GM11168 (cell line): ENCODE results near the gene MYO9B.

ENCODE experiments used
- in situ Hi-C: fragments of 300-500 bp; cut with MboI; formaldehyde crosslinking; loops from one replicate; pipeline ENCODE4 v1.12.0; 2022; ENCODE audit warnings: low sequenced_read_pairs; ENCODE audit not compliant: unreplicated experiment

MYO9B gene

DNA sequence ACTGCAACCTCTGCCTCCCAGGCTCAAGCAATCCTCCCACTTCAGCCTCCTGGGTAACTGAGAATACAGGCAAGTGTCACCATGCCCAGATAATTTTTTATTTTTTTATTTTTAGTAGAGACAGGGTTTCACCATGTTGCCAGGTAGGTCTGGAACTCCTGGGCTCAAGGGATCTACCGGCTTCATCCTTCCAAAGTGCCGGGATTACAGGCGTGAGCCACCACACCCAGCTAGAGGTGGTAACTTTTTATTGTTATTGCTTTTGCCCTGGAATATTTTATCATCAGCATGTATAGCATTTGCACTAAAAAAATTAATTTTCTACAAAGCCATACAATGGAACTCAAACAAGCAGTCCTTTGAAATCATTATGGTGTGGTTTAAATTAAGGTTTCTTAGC is 14.4 kb upstream of the MYO9B start:
- in situ Hi-C loops, result no loop called here

DNA sequence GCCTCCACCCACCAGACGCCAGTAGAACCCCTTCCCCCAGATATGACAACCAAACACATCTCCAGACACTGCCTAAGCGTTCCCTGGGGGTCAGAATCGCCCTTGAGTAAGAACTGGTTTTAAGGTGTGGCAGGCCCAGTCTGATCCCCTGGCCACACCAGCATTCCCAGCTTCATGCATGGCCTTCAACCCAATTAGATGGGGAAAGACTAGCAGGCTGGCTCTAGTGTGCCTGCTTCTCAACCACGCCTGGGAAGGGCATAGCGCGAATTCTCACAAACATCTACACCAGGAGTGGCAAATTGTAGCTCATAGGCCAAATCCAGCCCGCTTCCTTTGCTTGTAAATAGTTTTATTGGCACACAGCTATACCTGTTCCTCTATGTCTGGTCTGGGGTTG is 13.9 kb upstream of the MYO9B start:
- in situ Hi-C loops, result no loop called here

DNA sequence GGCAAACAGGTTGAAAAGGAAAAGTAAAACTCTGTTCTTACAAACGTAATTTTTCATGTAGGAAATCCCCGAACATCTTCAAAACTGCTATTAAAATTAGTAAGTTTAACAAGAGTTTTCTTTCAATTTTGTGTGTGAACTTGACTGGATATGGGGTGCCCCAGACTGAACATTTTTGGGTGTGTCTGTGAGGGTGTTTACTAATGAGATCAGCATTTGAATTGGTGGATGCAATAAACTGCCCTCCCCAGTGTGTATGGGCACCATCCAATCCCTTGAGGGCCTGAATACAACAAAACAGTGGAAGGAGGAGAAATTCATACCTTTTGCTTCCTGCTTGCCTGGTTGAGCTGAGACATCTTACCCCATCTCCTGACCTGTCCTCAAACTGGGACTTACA is 12.1 kb upstream of the MYO9B start:
- in situ Hi-C loops, result no loop called here

DNA sequence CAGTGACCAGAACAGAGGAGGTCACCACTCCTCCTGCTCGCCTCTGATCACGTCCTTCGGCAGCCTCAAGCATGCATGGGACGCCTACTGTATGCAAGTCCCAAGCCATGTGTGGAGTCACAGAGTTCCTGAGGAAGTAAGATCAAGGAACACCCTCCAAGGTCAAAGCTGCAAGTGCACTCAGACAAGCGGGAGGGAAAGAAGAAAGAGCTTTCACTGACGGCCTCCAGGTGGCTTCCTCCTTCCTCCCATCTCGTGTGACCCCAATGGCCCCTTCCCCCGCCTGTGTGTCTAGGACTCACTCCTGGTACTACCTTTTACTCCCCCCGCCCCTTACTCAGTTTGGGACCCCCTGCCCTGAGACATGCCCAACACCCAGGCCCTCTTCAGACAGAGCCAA is 6.4 kb upstream of the MYO9B start:
- in situ Hi-C loops, result loop anchor here (5.0 kb wide), 2 partner anchors 168 to 228 kb away; no protein-coding TSS in a partner anchor

DNA sequence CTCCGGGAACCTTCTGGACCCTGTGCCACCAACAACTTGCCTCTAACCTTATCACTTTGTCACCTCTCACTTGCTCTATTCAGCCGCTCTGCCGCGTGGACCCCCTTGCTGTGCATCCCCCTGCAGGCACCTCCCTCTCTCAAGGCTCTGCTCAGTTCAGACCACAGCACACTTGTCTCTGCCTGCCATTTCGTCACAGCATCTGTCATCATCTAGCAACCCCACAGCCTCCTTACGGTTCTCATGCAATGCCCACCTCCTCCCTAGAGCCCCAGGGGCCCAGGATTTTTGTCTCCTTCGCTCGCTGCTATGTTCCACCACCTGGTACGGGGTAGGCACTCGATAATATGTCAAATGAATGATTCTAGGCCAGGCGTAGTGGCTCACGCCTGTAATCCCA is 5.2 kb upstream of the MYO9B start:
- in situ Hi-C loops, result no loop called here

DNA sequence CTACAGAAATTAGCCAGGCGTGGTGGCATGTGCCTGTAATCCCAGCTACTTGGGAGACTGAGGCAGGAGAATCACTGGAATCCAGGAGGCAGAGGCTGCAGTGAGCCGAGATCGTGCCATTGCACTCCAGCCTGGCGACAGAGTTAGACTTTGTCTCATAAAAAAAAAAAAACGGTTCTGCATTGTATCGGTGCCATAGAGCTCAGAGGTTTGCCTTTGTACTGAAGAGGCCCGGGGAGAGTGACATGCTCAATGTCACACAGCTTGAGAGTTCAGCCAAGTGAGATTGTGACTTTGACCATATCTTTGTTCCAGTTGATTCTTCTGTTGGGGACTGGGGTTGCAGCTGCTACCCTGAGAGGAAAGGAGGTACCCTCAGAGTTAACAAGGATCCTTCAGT is 4.7 kb upstream of the MYO9B start:
- in situ Hi-C loops, result no loop called here

DNA sequence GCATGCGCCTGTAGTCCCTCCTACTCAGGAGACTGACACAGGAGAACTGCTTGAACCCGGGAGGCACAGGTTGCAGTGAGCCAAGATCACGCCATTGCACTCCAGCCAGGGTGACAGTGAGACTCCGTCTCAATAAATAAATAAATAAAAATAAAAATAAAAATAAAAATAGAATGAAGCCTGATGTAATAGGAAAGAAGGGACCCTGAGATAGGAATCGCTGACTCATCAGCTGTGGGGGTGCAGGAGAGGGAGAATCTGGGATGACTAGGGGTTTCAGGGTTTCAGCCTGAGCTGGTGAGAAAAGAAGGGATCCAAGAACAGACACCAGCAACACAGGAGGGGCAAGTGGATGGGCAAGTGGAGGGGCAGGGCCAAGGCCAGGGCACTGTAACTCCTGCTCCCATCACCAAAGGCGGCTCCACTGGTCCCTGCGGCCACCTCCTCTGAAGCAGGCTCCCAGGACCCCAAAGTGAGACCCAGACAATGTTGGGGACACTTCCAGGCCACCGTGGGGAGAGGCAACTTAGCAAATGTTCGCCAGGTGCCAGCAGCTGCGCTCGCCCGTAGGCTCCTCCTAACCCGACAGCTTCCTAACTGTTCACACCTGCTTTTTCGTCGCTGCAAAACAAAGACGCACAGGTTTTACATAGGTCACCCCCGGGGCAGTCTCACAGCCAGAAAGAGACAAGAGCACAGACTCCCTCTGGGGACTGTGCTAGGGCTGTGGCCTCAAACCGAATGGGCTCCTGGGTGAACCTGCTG is 1.5 kb upstream of the MYO9B start:
- in situ Hi-C loops, result no loop called here

DNA sequence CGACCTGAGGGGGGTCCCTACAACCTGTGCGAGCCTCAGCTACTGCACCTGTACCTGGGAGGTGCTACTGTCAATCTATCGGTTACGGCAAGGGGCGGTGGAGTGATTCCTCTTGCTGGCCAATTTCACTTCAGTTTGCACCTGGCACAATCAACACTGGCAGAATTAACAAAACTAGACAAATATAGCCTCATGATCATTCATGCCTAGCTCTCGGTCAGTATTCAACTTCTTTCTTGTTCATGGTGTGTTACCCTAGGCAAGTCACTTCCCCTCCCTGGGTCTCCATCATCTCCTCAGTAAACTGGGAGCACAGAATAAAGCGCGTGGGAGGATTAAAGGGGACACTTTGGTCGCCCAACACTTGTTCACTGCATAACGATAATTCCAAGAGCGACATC is 943 bp upstream of the MYO9B start:
- in situ Hi-C loops, result no loop called here

DNA sequence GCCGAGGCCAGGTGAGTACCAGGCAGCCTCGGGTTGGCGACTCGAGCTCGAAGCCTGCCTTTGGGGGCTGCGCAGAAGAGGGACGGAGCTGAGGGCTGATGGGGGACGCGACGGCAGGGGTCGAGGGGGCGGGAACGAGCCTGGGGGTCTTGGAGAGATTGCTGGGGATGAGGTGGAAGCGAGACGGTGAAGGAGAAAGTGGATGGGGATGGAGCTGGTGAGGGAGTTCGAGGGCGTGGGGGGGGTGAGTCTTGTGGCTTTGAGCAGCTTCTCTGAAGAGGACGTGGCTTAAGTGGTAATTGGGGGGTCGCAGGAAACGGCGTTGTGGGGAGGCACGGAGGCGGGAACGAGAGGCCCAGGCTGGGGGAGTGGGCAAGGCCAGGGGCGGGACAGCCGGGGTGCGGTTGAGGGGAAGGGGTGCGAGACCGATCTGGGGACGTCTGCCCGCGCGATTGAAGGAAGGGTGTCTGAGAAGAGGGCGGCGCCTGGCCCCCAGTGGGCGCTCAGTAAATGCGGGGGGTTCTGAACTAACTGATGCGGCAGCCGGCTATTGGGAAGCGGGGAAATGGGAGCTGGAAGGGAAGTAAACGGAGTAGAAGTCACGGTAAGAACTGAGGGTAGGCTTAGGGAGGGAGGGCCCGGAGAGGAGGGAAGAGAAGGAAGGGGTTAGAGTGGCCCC is 426 bp downstream of the MYO9B start:
- in situ Hi-C loops, result no loop called here

DNA sequence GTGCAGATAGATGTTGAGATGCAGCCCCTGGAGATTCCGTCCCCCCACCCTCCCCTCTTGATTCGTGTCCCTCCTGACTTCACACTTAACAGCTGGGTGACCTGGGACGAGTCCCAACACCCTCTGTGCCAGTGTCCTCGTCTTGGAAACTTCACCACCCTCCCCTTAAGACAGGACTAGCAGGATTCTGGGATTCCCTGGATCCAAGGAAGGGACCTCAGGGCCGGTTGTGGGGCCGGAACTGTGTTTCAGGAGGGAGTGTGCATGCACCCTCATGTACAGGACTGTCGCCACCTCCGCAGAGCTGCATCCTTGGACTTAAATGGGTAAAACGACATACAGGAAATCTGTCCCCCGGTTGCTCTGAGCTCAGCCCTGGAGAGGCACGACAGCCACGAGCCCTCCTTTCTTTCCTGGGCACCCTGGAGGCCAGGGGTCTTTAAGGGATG is 990 bp downstream of the MYO9B start:
- in situ Hi-C loops, result no loop called here

DNA sequence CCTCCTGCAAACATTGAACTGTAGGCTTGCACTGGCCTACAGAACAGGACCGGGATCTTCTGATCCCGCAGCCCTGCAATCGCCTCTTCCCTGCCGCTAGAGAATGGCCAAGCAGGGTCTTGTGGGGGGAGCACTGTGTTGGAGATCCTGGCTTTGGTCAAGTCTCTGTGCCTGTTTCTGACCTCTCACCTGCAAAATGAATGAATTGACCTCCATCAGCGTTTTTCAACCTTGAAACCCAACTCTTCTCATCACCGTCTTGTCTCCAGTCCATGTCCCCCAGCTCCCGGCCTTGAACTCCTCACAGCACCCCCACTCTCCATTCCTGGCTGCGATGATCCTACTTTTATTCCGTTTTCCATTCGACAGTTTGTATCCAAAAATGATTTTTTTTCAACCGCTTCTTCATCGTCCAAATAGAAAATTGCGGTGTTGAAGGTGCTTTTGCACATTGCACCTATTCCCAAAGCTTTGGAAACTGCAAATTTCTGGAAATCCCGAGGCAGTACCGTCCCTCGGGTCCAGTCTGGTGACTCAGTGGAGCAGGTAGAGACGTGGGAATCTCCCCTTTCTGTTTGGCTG is 2.0 kb downstream of the MYO9B start:
- in situ Hi-C loops, result no loop called here

DNA sequence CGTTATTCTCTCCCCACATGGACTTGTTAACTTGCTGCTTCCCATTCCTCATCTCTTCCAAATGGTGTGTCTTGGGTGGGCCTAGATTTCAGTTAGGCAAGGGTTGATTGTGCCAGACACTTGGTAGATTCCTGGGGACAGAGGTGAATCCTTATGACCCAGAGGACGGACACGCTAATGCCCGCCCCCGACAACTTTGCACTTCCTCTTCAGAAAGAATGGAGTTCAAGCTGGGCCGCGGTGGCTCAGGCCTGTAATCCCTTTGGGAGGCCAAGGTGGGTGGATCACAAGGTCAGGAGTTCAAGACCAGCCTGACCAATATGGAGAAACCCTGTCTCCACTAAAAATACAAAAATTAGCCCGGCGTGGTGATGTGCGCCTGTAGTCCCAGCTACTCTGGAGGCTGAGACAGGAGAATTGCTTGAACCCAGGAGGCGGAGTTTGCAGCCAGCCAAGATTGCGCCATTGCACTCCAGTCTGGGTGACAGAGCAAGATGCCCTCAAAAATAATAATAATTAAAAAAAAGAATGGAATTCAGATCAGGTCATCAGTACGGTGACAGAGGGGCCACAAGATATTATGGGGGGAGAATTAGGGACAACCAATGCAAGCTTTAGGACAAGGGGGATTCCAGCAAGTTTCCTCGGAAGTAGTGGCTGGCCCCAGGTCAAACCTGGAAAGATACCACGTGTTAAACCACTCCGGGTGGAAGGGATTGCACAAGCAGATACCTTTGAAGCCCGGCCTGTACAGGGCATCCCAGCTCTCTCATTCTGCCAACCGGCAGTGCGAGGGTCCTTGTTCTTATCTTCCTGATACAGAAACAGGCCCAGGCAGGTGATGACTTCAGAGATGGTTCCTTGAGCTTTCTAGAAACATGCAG is 2.7 kb downstream of the MYO9B start:
- in situ Hi-C loops, result no loop called here

DNA sequence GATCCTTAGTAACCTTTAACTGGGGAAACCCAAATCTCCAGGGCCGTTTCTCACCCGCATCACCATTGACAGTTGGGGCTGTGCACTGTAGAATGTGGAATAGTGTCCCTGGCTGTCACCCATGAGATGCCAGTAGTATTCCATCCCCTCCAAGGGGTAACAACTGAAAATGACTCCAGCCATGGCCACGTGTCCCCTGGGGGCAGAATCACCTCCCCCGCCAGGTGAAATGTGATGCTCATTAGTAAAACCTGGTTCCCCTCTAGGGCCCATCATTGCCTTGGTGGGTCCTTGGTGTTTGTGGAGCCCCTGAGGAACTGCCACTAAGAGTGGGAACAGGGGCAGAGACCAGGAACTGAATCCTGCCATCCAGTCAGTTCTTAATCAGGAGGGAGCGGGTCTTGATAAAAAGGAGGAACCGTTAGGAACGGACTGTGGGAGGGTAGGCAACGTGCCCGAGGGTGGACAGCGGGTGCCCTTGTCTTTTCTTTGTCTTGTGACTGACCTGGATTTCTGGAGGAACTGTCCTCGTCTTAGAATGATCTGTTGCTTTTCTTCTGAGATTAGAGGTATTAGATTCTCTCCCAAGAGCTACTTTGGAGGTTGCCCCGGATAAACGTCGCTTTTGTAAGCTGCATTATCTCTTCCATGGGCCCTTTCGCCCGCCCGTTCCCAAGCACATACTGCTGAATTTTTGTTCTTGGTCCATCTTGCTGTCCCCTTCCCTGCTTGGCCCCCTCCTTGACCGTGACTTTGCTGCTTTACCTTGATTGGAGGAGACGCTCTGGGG is 3.5 kb downstream of the MYO9B start:
- in situ Hi-C loops, result no loop called here

DNA sequence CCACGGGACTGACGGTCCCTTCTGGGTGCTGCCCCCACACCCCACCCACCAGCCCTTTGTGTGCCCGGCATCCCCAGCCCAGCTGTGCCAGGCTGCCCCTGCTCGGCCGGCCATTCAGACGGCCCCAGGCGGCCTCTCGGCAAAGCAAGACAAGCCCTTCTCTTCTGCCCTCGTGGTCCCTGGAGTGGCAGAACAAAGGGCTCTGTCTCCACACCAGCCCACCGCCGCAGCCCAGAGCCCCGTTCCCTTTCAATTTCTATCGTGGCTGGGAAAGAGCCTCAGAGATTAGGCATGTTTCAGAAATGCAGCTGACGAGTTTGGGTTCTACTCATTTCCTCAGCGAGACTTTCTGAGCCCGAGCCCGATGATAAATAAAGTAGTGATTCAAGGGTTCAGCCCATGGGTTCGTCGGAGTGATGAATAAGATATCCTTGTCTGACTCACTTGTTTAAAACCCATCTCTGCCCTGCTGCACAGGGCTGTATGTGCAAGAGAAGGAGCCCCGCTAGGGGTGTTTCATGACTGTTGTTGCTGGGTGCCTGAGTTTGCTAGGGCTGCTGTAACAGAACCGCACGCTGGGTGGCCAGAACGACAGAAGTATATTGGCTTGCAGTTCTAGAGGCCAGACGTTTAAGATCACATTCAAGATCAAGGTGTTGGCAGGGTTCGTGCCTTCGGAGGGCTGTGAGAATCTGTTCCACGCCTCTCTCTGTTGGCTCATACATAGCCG is 4.3 kb downstream of the MYO9B start:
- in situ Hi-C loops, result no loop called here

DNA sequence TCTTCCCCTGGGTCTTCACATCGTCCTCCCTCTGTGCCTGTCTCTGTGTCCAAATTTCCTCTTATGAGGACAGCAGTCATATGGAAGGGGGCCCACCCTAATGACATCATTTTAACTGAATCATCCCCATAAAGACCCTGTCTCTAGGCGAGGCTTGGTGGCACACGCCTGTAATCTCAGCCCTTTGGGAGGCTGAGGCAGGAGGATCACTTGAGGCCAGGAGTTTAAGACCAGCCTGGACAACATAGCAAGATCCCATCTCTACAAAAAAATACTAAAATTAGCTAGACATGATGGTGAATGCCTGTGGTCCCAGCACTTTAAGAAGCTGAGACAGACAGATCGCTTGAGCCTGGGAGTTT is 4.8 kb downstream of the MYO9B start:
- in situ Hi-C loops, result no loop called here

DNA sequence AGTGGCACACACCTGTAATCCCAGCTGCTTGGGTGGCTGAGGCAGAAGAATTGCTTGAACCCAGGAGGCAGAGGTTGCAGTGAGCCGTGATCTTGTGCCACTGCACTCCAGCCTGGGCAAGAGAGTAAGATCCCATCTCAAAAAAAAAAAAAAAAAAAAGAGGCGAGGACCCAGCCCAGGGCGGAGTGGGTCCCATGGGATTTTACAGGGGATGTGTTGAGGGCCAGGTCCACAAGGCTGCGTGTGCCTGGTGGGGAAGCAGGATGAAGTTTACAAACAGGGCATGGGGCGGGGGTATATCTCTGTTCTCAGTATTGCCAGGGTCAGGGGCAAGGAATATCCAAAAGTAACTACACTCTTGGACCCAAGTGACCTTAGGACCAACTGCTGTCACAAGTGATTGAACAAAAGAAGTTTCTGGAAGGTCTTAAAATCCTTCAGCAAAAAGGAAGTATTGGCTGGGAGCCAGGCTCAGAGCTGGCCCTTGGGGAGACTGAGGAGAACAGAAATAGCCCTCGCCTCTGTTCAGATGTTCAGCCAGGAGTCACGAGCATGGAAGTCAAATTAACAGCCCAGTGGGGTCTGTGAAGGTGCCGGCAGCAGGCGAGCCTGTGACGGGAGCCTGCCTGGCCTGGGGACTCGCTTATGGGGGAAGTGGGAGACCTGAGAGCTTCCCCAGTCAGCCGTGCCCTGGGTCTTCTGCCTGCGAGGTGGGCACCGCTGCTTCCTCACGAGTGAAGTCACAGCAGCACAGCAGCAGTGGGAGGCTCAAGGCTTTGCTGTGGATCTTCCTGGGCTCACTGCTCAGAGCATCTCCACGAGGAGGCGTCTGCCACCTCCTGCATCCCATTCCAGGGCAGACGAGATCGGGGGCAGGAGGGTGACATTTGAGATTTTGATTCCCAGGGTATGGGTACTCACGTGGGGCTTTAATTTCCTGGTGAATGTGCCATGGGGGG is 6.4 kb downstream of the MYO9B start:
- in situ Hi-C loops, result no loop called here

DNA sequence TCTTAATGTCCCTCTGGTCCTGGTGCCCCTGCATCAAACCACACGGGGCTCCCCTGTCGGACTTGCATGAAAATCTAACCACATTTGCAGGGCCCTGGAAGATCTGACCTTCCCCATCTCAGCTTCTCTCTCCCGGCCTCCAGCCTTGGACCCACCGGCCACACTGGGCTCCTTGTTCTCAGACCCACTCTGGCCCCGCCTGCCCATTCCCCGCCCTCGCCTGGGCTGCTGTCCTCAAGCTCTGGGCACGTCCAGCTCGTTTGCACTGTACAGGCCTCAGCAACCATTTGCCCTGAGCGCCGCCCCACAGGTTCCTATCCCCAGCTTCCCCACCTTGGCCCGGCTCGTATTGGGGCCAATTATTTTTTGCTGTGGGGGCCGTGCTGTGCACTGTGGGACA is 10.5 kb downstream of the MYO9B start:
- in situ Hi-C loops, result no loop called here

DNA sequence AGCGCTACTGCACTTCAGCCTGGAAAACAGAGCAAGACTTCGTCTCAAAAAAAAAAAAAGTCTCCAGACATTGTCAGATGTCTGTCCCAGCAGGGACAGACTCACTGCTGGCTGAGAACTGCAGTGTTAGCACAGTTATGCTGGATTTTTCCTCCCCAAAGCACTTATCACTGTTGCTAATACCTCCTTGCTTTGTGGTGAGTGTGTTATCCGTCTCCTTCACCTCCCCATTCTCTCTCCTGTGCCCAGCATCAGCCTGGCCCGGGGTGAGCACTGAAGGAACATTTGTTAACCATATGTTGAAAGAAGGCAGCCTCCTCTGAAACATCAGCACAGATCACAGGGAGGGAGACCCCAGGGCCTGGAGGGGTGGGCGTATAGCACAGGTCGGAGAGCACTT is 11.3 kb downstream of the MYO9B start:
- in situ Hi-C loops, result no loop called here
